ENCODE measurements around the gene BICRAL.
"Not testable (repeated sequence)": the region's sequence is repeated elsewhere in the genome, so short reads cannot be mapped to it uniquely, and the experiment has no call there.

BICRAL gene, protein sequence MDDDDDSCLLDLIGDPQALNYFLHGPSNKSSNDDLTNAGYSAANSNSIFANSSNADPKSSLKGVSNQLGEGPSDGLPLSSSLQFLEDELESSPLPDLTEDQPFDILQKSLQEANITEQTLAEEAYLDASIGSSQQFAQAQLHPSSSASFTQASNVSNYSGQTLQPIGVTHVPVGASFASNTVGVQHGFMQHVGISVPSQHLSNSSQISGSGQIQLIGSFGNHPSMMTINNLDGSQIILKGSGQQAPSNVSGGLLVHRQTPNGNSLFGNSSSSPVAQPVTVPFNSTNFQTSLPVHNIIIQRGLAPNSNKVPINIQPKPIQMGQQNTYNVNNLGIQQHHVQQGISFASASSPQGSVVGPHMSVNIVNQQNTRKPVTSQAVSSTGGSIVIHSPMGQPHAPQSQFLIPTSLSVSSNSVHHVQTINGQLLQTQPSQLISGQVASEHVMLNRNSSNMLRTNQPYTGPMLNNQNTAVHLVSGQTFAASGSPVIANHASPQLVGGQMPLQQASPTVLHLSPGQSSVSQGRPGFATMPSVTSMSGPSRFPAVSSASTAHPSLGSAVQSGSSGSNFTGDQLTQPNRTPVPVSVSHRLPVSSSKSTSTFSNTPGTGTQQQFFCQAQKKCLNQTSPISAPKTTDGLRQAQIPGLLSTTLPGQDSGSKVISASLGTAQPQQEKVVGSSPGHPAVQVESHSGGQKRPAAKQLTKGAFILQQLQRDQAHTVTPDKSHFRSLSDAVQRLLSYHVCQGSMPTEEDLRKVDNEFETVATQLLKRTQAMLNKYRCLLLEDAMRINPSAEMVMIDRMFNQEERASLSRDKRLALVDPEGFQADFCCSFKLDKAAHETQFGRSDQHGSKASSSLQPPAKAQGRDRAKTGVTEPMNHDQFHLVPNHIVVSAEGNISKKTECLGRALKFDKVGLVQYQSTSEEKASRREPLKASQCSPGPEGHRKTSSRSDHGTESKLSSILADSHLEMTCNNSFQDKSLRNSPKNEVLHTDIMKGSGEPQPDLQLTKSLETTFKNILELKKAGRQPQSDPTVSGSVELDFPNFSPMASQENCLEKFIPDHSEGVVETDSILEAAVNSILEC

DNA sequence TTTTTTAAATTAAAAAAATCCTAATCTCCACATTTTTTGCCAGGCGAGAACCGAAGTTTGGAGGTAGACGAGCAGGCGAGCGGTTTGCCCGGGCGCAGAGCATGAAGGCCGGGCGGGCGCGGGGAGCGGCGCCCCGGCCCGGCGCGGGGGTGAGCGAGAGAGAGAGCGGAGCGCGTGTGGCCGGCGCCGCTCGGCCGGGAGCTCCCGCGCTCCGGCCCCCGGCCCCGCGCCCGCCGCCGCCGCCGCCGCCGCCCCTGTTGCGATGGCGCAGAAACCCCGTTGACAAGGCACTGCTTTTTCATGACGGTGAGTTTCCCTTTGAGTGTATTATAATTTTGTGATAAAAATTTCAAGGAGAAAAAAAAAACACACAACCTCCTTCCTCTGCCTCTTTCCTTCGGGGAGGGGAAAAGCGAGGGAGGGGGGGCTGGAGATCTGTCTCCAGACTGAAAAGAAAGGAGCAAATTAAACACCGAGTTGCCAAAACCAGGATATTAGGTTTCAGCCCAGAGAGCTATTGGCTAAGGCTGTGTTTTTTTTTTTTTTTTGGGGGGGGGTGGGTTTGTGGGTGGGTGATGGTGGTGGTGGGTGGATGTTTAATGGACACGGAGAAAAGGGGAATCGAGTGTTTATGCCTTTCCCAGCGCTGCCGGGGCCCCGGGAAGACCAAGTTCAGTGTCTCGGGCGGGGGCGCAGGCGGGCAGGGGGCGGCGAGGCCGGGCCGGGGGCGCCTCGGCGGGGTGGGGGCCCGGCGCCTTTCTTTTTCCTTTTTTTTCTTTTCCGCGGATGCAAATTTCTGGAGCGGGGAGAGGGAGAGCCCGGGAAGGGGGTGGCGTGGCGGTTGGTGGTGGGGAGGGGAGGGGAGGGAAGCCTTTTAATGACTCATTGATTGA is at the start of gene BICRAL:
BICRAL (plus strand) TSS at position 257 of the 893 bp plus-strand sequence. CDS start 39,971 bp downstream, outside the sequence.
- peak; percentile 73 to 83 (median 80) for DNase-seq

DNA sequence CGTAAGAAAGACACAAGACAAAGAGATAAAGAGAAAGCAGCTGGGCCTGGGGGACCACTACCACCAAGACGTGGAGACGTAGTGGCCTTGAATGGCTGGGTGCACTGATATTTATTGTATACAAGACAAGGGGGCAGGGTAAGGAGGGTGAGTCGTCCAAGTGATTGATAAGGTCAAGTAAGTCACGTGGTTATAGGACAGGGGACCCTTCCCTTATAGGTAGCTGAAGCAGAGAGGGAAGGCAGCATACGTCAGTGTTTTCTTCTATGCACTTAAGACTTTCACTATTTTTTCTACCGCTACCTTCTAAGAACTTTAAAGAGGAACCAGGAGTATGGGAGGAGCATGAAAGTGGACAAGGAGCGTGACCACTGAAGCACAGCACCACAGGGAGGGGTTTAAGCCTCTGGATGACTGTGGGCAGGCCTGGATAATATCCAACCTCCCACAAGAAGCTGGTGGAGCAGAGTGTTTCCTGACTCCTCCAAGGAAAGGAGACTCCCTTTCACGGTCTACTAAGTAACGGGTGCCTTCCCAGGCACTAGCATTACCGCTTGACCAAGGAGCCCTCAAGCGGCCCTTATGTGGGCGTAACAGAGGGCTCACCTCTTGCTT is 47.9 kb upstream of the BICRAL start:
- DNase-seq, result not testable (repeated sequence)

DNA sequence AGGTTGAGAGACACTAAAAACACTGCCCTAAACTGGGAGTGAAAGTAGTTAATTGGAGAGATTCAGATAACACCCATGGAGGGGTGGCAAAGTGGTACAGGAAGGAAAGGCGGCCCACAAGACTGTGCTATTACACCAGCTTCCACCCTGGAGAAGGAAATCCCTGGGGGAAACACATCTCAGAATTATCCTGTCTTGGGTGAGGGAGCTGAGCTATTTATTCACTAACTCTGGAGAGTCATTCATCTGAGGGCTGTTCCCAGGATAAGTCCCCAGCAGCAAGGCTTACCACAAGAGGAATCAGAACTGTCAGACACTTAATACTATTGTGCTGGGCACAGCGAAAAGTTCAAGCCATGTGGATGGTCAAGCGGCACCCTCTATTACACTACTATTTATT is 45.9 kb upstream of the BICRAL start:
- DNase-seq, result no peak

DNA sequence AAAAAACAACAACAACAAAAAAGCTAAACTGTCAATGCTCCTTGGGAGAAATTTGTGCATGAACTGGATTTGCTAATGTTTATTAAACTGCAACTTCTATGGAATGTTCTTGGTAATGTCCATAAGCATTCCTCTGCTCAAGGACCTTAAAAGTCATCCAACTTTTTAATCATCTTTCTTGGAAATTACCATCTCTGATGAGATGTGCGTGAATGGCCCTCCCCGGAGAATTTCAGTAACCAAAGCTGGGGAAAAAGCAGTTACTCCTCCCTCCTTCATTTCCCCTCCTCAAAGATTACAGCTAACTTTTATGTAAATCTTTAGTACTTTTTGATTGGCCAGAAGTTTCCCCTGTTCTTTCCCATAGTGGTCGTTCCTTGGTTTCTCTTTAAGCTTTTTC is 41.1 kb upstream of the BICRAL start:
- peak in 1 of 3 donors; percentile 30 for DNase-seq

DNA sequence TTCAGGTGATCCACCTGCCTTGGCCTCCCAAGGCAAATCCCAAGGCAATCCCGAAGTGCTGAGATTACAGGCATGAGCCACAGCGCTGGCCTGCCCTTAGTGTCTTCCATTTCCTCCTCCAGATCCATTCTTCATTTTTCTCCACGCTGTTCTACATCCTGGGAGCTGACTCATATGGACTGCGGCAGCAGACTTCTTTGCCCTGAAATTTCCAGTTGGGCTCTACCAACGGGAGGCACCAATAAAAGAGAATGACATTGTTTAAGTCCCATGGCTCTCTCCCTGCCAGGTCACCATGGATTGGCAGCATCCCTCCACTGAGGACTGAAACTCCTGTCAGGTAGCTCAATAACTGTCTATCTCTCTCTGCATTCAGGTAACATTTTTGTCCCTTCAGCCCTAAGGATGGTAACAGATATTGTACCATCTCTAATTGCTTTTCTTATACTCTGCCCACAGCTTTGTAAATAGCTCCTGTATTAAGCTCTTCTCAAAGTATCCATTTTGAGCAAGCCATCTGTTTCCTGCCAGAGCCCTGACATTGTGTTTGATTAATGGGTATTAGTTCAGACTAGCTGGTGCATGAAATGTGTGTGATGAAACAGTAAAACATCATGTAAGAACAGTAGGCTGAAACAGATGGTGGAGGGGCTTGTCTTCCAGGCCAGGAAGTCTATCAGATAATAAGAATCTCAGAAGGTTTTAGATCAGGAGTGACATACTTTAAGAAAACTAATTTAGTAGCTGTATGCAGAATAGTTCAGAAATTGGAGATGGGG is 39.5 kb upstream of the BICRAL start:
- DNase-seq, result no peak

DNA sequence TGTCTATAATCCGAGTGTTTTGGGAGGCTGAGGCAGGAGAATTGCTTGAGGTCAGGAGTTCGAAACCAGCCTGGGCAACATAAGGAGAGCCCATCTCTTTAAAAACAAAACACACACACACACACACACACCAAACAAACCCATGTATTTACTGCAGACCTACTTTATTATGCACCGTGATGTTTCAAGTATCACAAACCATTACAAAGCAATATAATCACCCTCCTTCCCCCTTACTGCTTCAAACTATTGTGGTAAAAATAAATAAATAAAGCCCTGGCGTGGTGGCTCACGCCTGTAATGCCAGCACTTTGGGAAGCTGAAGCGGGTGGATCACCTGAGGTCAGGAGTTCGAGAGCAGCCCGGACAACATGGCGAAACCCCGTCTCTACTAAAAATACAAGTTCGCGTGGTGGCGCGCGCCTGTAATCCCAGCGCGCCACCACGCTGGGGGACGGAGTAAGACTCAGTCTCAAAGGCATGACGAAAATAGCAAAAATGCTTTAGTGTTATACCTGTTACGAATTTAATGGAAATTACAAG is 37.4 kb upstream of the BICRAL start:
- no peak for DNase-seq

DNA sequence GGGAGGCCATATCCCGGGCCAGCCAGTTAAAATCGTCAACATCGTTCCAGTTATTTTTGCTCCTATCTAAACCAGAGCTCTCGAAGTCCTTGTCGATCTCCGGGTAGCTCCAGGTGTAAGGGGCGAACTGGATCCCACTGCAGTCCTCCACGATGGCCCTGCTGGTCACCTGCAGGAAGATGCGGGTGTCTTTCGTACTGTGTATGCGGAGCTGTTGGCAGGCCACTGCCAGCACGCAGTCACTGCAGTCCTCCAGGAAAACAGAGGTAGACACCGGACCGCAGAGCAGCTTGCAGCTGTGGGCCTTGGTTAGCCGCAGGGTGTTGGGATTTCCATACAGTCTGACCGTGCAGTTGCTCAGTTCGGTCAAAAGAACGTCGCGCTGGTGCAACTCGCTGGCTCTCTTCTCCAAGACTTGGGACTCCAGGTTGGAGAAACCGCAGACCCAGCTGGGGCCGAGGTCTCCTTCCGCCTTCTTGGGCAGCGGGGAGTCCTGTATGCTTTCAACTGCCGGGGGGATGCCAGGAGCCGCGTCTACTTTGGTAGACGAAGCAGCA is 36.7 kb upstream of the BICRAL start:
- peak in 2 of 3 donors; percentile 10 to 48 for DNase-seq

DNA sequence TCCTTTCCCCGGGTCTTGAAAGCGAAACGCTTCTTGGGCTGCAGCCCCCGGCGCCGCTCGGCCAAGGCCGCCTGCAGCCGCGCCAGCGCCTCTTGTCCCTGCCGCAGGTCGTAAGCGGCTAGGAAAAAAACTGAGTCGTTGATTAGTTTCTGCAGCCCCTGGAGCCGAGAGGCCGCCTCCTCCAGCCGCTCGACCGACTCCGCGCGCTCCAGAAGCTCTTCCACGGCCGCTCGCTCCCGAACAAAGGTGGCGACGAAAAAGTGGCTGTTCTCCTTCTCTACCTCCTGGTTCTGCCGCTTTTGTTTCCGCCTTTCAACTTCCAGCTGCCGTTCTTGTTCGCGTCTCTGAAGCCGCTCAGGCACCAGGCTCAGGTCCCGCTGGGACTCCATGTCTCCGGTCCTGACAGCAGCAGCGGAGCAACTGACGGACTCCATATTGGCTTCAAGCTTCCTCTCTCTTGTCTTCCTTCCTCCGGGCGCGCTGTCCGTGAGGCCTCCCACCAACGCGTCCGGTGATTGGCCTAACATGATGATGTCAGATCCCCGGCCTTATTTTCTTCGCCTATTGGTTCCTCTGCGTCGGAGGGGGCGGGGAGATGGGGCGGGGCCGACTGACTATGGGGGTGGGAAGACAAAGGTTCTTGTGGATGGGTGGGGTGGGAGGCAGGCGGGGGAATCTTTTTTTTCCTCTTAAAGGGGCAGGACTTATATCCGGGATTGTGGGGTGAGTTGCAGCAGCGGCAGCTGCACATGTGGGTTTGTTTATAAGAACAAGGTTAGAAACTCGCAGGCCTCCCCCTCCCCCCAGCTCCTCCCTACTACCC is 36.0 kb upstream of the BICRAL start, which contains the start of gene TBCC:
TBCC (minus strand) TSS at position 464 of the 823 bp plus-strand sequence; CDS start at position 434, 30 bp downstream.
- DNase-seq, result peak; percentile 98

DNA sequence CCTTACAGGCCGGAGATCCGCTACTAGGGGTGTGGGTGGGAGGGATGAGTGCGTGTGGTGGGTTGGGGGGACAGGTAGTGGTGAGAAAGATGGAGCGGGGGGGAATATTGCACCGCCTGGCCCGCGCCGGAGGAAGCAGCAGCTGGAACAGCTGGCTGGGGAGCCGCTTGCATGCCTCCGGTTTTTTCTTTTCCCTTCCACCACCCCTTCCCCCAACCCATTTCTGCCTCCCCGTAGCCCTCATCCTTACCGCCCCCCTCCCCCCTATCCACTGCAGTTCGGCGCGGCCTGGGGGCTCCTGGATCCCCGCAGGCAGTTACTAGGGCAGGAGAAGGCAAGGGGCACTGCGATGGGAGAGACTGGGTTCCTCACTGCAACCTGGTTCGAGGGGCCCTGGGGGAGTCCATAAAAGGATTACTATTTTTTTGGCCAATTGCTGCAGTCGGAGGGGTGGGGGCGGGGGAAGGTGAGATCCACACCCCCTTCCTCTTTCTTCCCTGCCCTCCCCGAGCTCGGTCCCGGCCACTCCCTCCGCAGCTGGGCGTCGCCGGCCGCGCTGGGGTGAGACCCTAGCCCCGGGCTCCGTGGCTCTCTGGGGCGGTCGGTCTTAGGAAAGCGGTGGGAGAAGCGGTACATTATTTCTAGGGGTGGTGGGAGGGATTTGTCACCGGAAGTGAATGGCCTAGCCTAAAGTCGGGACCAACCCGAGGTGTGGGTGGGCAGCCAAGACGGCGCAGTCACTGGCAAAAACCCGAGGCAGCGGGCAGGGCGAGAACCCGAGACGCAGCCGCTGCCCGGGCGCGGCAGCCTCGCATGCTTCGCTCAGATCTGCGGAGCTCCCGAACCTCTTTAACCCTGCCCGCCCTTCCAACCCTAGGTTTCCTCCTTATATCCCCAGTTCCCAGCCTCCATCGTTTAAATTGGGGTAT is 35.1 kb upstream of the BICRAL start:
- DNase-seq, result peak; percentile 86 to 88 (median 87)

DNA sequence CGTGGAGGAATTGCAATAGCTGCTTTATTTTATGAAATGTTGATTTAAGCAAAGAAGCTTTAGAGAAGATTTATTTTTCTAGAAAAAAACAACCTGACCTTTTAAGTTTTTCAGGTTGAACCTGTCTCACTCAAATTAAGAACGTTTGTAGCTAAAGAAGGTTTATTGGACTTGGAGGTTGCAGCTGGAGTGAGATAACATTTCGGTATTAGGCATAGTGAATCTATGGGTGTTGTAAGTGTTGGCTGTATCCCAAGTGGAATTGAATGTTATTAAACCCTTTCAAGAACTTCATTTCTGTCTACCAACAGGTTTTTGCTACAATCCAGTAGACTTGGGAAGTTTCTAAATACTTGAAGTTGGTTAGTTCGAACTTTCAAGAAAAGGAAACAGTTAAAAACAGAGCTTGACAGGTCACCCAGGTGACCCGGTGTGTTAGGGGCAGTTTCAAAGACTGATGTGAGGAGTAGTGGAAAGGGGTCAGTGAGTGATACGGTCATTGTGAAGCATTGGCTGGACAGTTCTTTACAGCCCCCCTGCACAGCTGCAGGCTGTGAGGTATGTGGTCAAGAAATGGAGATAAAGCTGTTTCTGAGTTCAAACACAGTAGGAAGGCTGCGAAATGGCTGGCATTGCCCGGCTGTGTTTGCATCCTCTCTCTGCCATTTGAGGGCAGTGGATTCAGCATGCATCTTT is 33.5 kb upstream of the BICRAL start:
- DNase-seq, result no peak

DNA sequence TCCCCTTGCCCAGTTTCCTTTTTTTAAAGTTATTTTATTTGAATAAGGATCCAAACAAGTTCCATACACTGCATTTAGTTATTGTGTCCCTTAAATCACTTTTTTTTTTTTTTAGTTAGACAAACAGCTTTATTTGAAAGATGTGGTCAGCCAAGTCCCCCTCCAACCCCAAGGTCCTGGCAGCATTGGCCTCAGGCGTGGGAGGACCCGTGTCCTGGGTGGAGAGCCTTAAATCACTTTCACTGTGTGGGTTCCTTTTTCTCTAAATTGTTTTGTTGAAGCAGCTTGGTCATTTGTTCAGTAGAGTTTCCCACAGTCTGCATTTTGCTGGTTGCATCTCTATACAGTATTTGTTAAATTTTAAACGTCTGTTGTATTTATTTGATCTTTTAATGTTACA is 30.8 kb upstream of the BICRAL start:
- peak; percentile 32 to 41 (median 32) for DNase-seq

DNA sequence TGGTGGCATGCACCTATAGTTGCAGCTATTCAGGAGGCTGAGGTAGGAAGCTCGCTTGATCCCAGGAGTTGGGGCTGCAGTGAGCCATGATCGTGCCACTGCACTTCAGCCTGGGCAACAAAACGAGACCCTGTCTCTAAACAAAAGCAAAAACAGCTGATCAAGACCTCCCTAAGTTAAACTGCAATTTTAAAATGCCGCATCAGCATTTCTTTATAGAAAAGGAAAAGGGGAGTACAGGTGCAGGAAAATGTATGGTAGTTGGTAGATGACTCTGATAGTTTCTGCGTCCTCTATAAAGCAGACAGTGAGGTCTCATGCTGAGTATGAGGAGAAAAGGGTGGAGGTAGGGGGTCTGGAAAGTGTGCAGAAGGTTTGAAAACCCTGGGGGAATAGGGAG is 27.1 kb upstream of the BICRAL start:
- DNase-seq, result no peak

DNA sequence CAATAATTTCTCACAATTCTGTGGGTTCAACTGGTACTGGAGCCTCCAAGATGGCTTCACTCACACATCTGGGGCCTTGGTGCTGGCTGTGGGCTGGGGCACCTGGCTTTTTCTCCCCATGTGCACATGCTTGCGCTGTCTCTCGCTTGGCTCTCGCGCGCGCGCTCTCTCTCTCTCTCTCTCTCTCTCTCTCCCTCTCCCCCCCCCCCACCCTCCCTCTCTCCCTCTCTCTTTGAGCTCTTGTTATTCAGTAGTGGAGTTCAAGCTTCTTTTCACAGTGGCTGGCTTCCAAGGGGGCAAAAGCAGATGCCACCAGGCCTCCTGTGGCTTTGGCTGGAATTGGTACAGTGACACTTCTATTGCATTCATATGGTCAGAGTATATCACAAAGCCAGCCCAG is 25.1 kb upstream of the BICRAL start:
- DNase-seq, result no peak

DNA sequence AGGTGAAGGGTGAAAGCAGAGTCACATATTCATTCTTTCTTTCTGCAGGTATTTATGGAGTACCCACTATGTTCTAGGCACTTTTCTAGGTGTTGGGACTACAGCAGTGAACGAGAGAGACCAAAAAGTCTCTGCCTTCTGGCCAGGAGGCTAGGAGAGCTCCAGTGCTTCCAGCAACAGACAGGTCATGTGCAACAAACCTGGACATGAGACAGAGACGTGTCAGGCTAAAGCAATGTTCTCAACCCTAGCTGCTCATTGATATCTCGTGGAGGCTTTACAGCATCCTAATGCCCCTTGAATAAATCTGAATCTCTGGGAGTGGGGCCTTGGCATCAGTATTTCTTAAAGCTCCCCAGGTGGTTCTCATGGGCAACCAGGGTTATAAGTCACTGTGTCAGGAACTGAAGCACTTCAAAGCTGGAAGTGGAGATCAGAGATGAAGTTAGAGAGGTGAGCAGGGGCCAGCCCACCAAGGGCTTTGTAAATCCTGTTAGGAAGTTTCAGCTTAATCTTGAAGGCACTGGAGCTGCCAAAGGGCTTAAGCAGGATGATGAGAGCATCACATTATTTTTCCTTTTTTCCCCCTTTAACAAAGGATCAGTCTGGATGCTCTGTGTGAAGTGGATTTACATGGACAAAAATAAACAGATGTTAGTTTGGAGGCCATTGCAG is 23.0 kb upstream of the BICRAL start:
- no peak for DNase-seq

DNA sequence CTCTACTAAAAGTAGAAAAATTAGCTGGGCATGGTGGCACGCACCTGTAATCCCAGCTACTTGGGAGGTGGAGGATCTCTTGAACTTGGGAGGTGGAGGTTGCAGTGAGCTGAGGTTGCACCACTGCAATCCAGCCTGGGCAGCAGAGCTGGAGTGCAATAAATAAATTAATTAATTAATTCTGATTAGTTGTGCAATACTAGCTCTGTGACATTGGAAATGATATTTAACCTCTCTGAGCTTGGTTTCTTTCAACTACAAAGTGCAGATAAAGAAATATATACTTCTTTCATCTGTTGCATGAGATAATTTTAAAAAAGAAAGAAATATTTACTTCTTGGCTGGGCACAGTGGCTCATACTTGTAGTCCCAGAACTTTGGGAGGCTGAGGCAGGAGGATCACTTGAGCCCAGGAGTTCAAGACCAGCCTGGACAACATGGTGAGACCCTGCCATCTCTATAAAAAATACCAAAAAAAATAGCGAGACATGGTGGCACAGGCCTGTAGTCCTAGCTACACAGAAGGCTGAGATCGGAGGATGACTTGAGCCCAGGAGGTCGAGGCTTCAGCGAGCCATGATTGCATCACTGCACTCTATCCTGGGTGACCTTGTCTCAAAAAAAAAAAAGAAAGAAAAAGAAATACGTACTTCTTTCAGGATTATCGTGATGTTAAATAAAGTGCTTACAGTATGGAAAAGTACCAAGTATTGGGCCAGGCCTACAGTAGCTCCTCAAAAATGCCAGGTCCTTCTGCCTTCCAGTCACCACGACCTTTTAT is 20.4 kb upstream of the BICRAL start:
- DNase-seq, result no peak

DNA sequence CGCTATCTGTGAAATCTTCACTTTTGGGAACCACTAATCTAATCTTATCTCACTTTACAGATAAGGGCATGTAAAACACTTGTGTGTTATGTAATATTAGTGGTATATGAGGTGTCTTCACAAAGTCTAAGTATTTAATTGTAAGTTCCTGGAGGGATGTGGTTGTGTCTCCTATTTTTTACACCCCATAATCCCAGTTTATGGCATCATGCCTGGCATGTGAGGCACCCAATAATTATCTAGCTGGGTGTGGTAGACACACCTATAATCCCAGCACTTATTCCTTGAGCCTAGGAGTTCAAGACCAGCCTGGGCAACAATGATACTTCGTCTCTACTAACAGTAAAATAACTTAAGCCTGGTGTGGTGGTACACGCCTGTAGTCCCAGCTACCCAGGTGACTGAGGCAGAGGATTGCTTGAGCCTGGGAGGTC is 19.4 kb upstream of the BICRAL start:
- DNase-seq, result no peak

Data from suppressor macrophage treated with lipopolysaccharide for 1 hour (primary cell).